Renal cortex interstitium (tissue), 11 donors: ENCODE measurements around the gene DNAH12. TPM values are rescaled to one million over a fixed set of nuclear protein-coding genes. Genes with fewer than 3 reads are reported as not detected.

Experiments
- DNase-seq, 11 donors: peaks; one replicate each; pipeline ENCODE4 v3.0.0-alpha.2; 2013; ENCODE audit warnings: low read depth in 9 of 11, low spot score in 4 of 11; ENCODE audit errors: extremely low read depth in 1 of 11
- polyA plus RNA-seq, 3 donors: library from polyadenylated mRNA; unstranded; fragments of 120-200 nt; gene quantifications; one replicate each; pipeline ENCODE4 v1.2.1, GENCODE V29; 2013; ENCODE audit not compliant: insufficient read length in 3 of 3

Gene DNAH12
- polyA plus RNA-seq, 3 donors, result 1.1 to 1.7 (median 1.3) TPM

GRCh38 chr3:57275393-57275792 is 268.8 kb downstream of the DNAH12 start:
- no peak for DNase-seq

- DNase-seq, result no peak
These were observed 269.3 kb downstream of the DNAH12 start for GRCh38 chr3:57274845-57275244.

DNA sequence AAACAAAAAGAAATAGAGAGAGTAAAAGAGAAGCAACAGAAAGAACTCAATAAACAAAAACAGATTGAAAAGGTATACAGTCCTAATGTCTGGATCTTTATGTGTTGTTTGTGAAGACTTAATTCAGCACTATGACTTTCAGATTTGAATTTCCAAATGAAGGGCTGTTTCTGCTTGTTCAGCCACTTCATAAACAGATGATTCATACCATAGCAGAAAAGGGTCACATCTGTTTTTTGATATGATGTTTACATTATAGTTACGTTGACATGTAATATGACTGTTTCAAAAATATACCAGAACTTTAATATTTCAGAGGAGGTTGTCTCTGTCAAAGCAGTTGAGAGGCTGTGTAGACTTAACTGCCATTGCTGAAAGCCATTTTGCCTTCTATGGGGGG is 275.7 kb downstream of the DNAH12 start:
- no peak for DNase-seq

DNA sequence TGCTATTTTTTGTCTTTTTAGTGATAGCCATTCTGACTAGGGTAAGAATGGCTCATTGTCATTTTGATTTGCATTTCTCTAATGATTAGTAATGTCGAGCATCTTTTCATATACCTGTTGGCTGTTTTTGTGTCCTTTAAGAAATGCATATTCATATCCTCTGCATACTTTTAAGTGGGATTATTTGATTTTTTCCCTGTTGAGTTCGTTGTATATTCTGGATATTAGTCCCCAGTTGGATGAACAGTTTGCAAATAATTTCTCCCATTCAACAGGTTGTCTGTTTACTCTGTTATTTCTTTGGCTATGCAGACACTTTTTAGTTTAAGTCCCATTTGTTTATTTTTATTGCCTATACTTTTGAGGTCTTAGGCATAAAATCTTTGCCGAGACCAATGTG is 282.2 kb downstream of the DNAH12 start:
- no peak for DNase-seq

DNA sequence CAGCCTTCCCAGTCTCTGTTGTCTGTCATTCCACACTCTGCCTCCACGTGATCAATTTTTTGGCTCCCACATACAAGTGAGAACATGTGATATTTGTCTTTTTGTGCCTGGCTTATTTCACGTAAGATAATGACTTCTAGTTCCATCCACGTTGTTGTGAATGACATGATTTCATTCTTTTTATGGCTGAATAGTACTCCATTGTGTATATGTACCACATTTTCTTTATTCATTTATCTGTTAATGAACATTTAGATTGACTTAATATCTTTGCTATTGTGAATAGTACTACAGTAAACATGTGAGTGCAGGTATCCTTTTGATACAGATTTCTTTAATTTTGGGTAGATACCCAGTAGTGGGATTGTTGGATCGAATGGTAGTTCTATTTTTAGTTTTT is 283.0 kb downstream of the DNAH12 start:
- no peak for DNase-seq

DNA sequence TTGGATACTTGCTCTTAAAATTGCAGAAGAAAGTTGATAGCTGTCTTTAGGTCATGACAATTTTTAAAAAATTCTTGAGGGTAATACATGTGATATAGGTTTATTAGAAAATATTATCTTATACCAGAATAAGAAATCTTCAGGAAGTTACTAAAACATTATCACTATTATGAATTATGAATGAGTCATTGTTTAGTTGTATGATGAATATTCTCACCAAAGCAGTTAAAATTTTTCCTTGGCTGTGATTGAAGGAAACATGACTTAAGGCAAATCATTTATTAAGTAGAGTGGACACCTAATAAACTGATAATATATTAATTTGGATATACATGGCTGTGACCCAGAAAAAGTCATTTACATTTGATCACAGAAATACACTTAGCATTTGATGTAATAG is 286.5 kb downstream of the DNAH12 start:
- DNase-seq, result no peak

DNA sequence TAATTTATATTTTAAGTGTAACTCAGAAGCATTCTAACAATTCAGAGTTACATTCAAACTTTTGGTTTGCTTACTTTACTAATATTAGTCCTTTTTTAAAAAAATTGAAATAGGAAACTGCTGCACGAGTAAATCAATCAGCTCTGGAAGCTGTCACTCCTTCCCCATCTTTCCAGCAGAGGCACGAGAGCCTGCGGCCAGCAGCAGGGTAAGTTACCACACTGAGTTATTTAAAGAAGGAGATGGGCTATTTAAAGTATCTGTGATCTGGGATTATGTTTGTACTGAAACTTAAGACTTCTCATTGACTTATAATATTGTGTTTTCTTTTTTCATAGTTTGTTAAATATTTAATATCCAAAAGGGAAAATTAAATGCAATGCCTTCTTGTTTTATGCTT is 287.3 kb downstream of the DNAH12 start:
- DNase-seq, result no peak

GRCh38 chr3:57252404-57252803 is 291.7 kb downstream of the DNAH12 start:
- DNase-seq, result no peak

DNA sequence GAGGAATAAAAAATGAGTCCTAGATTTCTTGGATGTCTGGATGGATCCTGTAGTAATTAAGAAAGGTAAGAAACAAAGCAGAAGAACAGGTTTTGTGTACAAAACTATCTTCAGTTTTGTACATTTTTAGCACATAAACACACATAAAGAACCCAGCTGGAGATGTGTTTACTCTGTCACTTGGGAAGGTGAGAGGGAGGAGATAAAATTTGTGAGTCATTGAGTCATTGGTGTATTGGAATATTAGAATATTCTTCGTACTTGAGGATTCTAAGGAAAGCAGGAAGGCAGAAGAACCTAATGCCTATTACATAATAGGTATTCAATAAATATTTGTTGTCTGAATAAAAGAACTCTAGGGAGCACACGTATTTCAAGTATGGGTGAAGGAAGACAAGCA is 299.2 kb downstream of the DNAH12 start:
- DNase-seq, result no peak

Other genes with a start within 250 kb of the DNAH12 start
- gene PDE12, start 11.9 kb upstream of the DNAH12 start, polyA plus RNA-seq, result 10 to 100 TPM; 12.4 to 13.2 (median 12.5) TPM
- 100 to 1,000 TPM; 218 to 259 (median 230) TPM for gene ARF4, start 53.0 kb upstream of the DNAH12 start, polyA plus RNA-seq
- gene DENND6A, start 148.7 kb upstream of the DNAH12 start, polyA plus RNA-seq, result 10 to 100 TPM; 30.0 to 35.6 (median 30.2) TPM
- 10 to 100 TPM; 47.2 to 52.9 (median 48.8) TPM for gene SLMAP, start 212.0 kb upstream of the DNAH12 start, polyA plus RNA-seq